ENCODE results near the gene GLIPR2. TPM values are rescaled to one million over a fixed set of nuclear protein-coding genes. Genes with fewer than 3 reads are reported as not detected.

The GLIPR2 gene
- polyA plus RNA-seq, 1 of the 3 experiments (the other 2 are of a cell fraction): 38.3 TPM

- H4K20me1 ChIP-seq (ENCODE audit: insufficient read depth): no peaks in the 10 kb centered on the region
- H3K9me3 ChIP-seq: no peaks in the 10 kb centered on the region
- H3K4me2 ChIP-seq: no peak overlapping the region
- TF ChIP-seq MEF2A (IDR thresholded peaks at IDR 0.05; ENCODE audit: borderline replicate concordance, low read depth): no peak
- TF ChIP-seq USF2 (IDR thresholded peaks at IDR 0.05; ENCODE audit: borderline replicate concordance, low read depth, low read length): no peak
- no peak for TF ChIP-seq TEAD4 (IDR thresholded peaks at IDR 0.05; ENCODE audit: borderline replicate concordance, insufficient read depth)
- no peak for TF ChIP-seq JUND (IDR thresholded peaks at IDR 0.05)
- TF ChIP-seq GABPA (IDR thresholded peaks at IDR 0.05; ENCODE audit: low read depth): no peak
- no peak for TF ChIP-seq PBX3 (IDR thresholded peaks at IDR 0.05)
- no peak for TF ChIP-seq EZH2phosphoT487 (IDR thresholded peaks at IDR 0.05; ENCODE audit: borderline replicate concordance, low read depth)
- no peak for TF ChIP-seq GATA2 (CRISPR knock-in tag; IDR thresholded peaks at IDR 0.05)
- TF ChIP-seq RCOR1 (IDR thresholded peaks at IDR 0.05; ENCODE audit: low read length): no peak
- TF ChIP-seq RXRA (IDR thresholded peaks at IDR 0.05; ENCODE audit: borderline replicate concordance, low read depth): no peak
- no peak overlapping the region for H2AFZ ChIP-seq (ENCODE audit: low read depth)
- CTCF ChIA-PET: interaction anchor here (0.6 to 8.8 kb wide), 4 partner anchors 20 to 69 kb away, joined by 3 to 167 read pairs (median 62); partner anchors contain the start of genes CLTA and GLIPR2
- peaks cover 4 to 5% of the 10 kb centered on the region in 2 experiments; a peak in 3 of 4 replicates for H3K4me1 ChIP-seq (ENCODE audit: control insufficient read depth in 1 of 2, insufficient read depth in 2 of 2, low read depth in 1 of 2, low read length in 1 of 2)
- POLR2A ChIA-PET: interaction anchor here (1.0 kb wide), 1 partner anchor 20 kb away, joined by 4 read pairs; no protein-coding TSS in a partner anchor
- no peak overlapping the region for H3K9ac ChIP-seq
- no peaks in the 10 kb centered on the region for H3K36me3 ChIP-seq (replicated peaks in 1 of 2; ENCODE audit: control insufficient read depth in 1 of 2, insufficient read depth in 2 of 2, low read length in 1 of 2)
- WGBS (ENCODE audit: low lambda C conversion rate): 95% methylated on average over 14 of the region's 17 CpGs
- no peak overlapping the region for H3K27ac ChIP-seq (ENCODE audit: low read depth in 2 of 2, low read length in 1 of 2)
- H3K79me2 ChIP-seq (ENCODE audit: insufficient read depth): no peaks in the 10 kb centered on the region
- H3K9me2 ChIP-seq: no peaks in the 10 kb centered on the region
- H3F3A ChIP-seq (replicated peaks; ENCODE audit: insufficient read depth): peaks cover 7% of the 10 kb centered on the region
- H3K4me3 ChIP-seq (ENCODE audit: low read depth in 2 of 2, low read length in 1 of 2): no peak overlapping the region
- no peak for DNase-seq
- no peaks in the 10 kb centered on the region for H3K27me3 ChIP-seq (ENCODE audit: insufficient read depth)
Measured at GRCh38 chr9:36169708-36170107, 33.2 kb downstream of the GLIPR2 start.

GRCh38 chr9:36170531-36170930 is 34.0 kb downstream of the GLIPR2 start:
- no peak overlapping the region for H3K9ac ChIP-seq
- TF ChIP-seq TAF1 (IDR thresholded peaks at IDR 0.05; ENCODE audit: borderline replicate concordance, low read depth, low read length): no peak
- TF ChIP-seq POLR2AphosphoS5 (IDR thresholded peaks at IDR 0.05; ENCODE audit: low read depth, low read length): no peak
- no peak for TF ChIP-seq IRF3 (IDR thresholded peaks at IDR 0.05; ENCODE audit: low read depth, low read length)
- no peak for TF ChIP-seq MEF2A (IDR thresholded peaks at IDR 0.05; ENCODE audit: borderline replicate concordance, low read depth)
- TF ChIP-seq TEAD4 (IDR thresholded peaks at IDR 0.05; ENCODE audit: borderline replicate concordance, insufficient read depth): no peak
- no peak for TF ChIP-seq NRF1 (IDR thresholded peaks at IDR 0.05; ENCODE audit: low read depth, low read length)
- TF ChIP-seq EZH2phosphoT487 (IDR thresholded peaks at IDR 0.05; ENCODE audit: borderline replicate concordance, low read depth): no peak
- TF ChIP-seq USF2 (IDR thresholded peaks at IDR 0.05; ENCODE audit: borderline replicate concordance, low read depth, low read length): no peak
- TF ChIP-seq CHD2 (IDR thresholded peaks at IDR 0.05; ENCODE audit: low read length, partially characterized antibody): no peak
- TF ChIP-seq RAD21 (IDR thresholded peaks at IDR 0.05; ENCODE audit: low read length): no peak
- no peak for TF ChIP-seq MXI1 (IDR thresholded peaks at IDR 0.05; ENCODE audit: low read depth, low read length)
- no peak for TF ChIP-seq MAX (IDR thresholded peaks at IDR 0.05; ENCODE audit: low read depth)
- H3K27ac ChIP-seq (ENCODE audit: low read depth in 2 of 2, low read length in 1 of 2): no peak overlapping the region
- no peaks in the 10 kb centered on the region for H4K20me1 ChIP-seq (ENCODE audit: insufficient read depth)
- WGBS (ENCODE audit: low lambda C conversion rate): 83% methylated on average over 13 of the region's 13 CpGs
- ChIA-PET POLR2A (no interaction called here), CTCF (interaction anchor here (1.0 to 8.8 kb wide), 4 partner anchors 20 to 95 kb away, joined by 3 to 167 read pairs (median 62); partner anchors contain the start of genes CLTA and GLIPR2)
- H3K36me3 ChIP-seq (replicated peaks in 1 of 2; ENCODE audit: control insufficient read depth in 1 of 2, insufficient read depth in 2 of 2, low read length in 1 of 2): no peaks in the 10 kb centered on the region
- no peak overlapping the region for H3K4me3 ChIP-seq (ENCODE audit: low read depth in 2 of 2, low read length in 1 of 2)
- no peaks in the 10 kb centered on the region for H3F3A ChIP-seq (replicated peaks; ENCODE audit: insufficient read depth)
- peaks cover 2 to 3% of the 10 kb centered on the region in 2 experiments; a peak in 3 of 4 replicates for H3K4me1 ChIP-seq (ENCODE audit: control insufficient read depth in 1 of 2, insufficient read depth in 2 of 2, low read depth in 1 of 2, low read length in 1 of 2)
- H2AFZ ChIP-seq (ENCODE audit: low read depth): no peak overlapping the region
- H3K9me3 ChIP-seq: no peaks in the 10 kb centered on the region
- H3K27me3 ChIP-seq (ENCODE audit: insufficient read depth): no peaks in the 10 kb centered on the region
- H3K9me2 ChIP-seq: no peaks in the 10 kb centered on the region
- no peaks in the 10 kb centered on the region for H3K79me2 ChIP-seq (ENCODE audit: insufficient read depth)
- no peak overlapping the region for H3K4me2 ChIP-seq
- DNase-seq: no peak

All from SK-N-SH (cell line).